ENCODE data around the gene CLCNKB.

CLCNKB gene

GRCh38 chr1:16070640-16071355 is 27.2 kb downstream of the CLCNKB start:
- TF ChIP-seq TAF1 (IDR thresholded peaks at IDR 0.05; ENCODE audit: borderline replicate concordance, low read depth, low read length) (no peak), POLR2A (IDR thresholded peaks at IDR 0.05; ENCODE audit: low read depth, low read length) (no peak), POLR2AphosphoS5 (IDR thresholded peaks at IDR 0.05; ENCODE audit: low read depth, low read length) (no peak)
- FAIRE-seq (no peak), DNase-seq (ENCODE audit: insufficient read length) (no peak)

GRCh38 chr1:16071614-16072013 is 28.0 kb downstream of the CLCNKB start:
- DNase-seq (ENCODE audit: insufficient read length) (no peak), FAIRE-seq (no peak)
- TF ChIP-seq TAF1 (IDR thresholded peaks at IDR 0.05; ENCODE audit: borderline replicate concordance, low read depth, low read length) = no peak
- no peak for TF ChIP-seq POLR2A (IDR thresholded peaks at IDR 0.05; ENCODE audit: low read depth, low read length)
- TF ChIP-seq POLR2AphosphoS5 (IDR thresholded peaks at IDR 0.05; ENCODE audit: low read depth, low read length) = no peak

GRCh38 chr1:16072095-16072494 is 28.5 kb downstream of the CLCNKB start:
- TF ChIP-seq POLR2A (IDR thresholded peaks at IDR 0.05; ENCODE audit: low read depth, low read length) = no peak
- TF ChIP-seq TAF1 (IDR thresholded peaks at IDR 0.05; ENCODE audit: borderline replicate concordance, low read depth, low read length) = no peak
- TF ChIP-seq POLR2AphosphoS5 (IDR thresholded peaks at IDR 0.05; ENCODE audit: low read depth, low read length) = no peak
- FAIRE-seq (no peak), DNase-seq (ENCODE audit: insufficient read length) (no peak)

GRCh38 chr1:16072616-16073484 is 29.3 kb downstream of the CLCNKB start:
- no peak for TF ChIP-seq POLR2A (IDR thresholded peaks at IDR 0.05; ENCODE audit: low read depth, low read length)
- TF ChIP-seq POLR2AphosphoS5 (IDR thresholded peaks at IDR 0.05; ENCODE audit: low read depth, low read length) = no peak
- TF ChIP-seq TAF1 (IDR thresholded peaks at IDR 0.05; ENCODE audit: borderline replicate concordance, low read depth, low read length) = no peak
- no peak for DNase-seq (ENCODE audit: insufficient read length)
- no peak for FAIRE-seq

GRCh38 chr1:16073490-16074119 is 30.0 kb downstream of the CLCNKB start, which contains the start of gene FAM131C:
TSS of gene FAM131C (minus strand) at chr1:16073651. CDS start at chr1:16073442, 209 bp downstream.
- FAIRE-seq (no peak), DNase-seq (ENCODE audit: insufficient read length) (peak; percentile 77)
- no peak for TF ChIP-seq POLR2A (IDR thresholded peaks at IDR 0.05; ENCODE audit: low read depth, low read length)
- TF ChIP-seq TAF1 (IDR thresholded peaks at IDR 0.05; ENCODE audit: borderline replicate concordance, low read depth, low read length) = no peak
- no peak for TF ChIP-seq POLR2AphosphoS5 (IDR thresholded peaks at IDR 0.05; ENCODE audit: low read depth, low read length)

- DNase-seq (ENCODE audit: insufficient read length) (no peak), FAIRE-seq (no peak)
- no peak for TF ChIP-seq TAF1 (IDR thresholded peaks at IDR 0.05; ENCODE audit: borderline replicate concordance, low read depth, low read length)
- TF ChIP-seq POLR2A (IDR thresholded peaks at IDR 0.05; ENCODE audit: low read depth, low read length) = no peak
- no peak for TF ChIP-seq POLR2AphosphoS5 (IDR thresholded peaks at IDR 0.05; ENCODE audit: low read depth, low read length)
Measured at GRCh38 chr1:16074217-16074616, 30.6 kb downstream of the CLCNKB start.

GRCh38 chr1:16075337-16076030 is 31.9 kb downstream of the CLCNKB start:
- DNase-seq (ENCODE audit: insufficient read length) (no peak), FAIRE-seq (no peak)
- TF ChIP-seq POLR2A (IDR thresholded peaks at IDR 0.05; ENCODE audit: low read depth, low read length) (no peak), POLR2AphosphoS5 (IDR thresholded peaks at IDR 0.05; ENCODE audit: low read depth, low read length) (no peak), TAF1 (IDR thresholded peaks at IDR 0.05; ENCODE audit: borderline replicate concordance, low read depth, low read length) (no peak)

GRCh38 chr1:16076031-16076864 is 32.7 kb downstream of the CLCNKB start:
- FAIRE-seq = no peak
- no peak for TF ChIP-seq POLR2A (IDR thresholded peaks at IDR 0.05; ENCODE audit: low read depth, low read length)
- TF ChIP-seq TAF1 (IDR thresholded peaks at IDR 0.05; ENCODE audit: borderline replicate concordance, low read depth, low read length) = no peak
- TF ChIP-seq POLR2AphosphoS5 (IDR thresholded peaks at IDR 0.05; ENCODE audit: low read depth, low read length) = no peak
- DNase-seq (ENCODE audit: insufficient read length) = no peak

GRCh38 chr1:16076865-16077238 is 33.3 kb downstream of the CLCNKB start:
- TF ChIP-seq TAF1 (IDR thresholded peaks at IDR 0.05; ENCODE audit: borderline replicate concordance, low read depth, low read length) (no peak), POLR2A (IDR thresholded peaks at IDR 0.05; ENCODE audit: low read depth, low read length) (no peak), POLR2AphosphoS5 (IDR thresholded peaks at IDR 0.05; ENCODE audit: low read depth, low read length) (no peak)
- FAIRE-seq (no peak), DNase-seq (ENCODE audit: insufficient read length) (no peak)

Data from GM12892 (cell line).